ENCODE data around the gene OR2A5.
"Not testable (repeated sequence)": the region's sequence is repeated elsewhere in the genome, so short reads cannot be mapped to it uniquely, and the experiment has no call there.

Gene OR2A5

GRCh38 chr7:144032985-144033709, 15.6 kb upstream of the OR2A5 start:
- DNase-seq (ENCODE audit: low spot score) = no peak
- no peak for FAIRE-seq

GRCh38 chr7:144035385-144035784, 13.4 kb upstream of the OR2A5 start:
- DNase-seq (ENCODE audit: low spot score) = no peak
- FAIRE-seq = no peak

GRCh38 chr7:144036302-144036885, 12.4 kb upstream of the OR2A5 start:
- DNase-seq (ENCODE audit: low spot score) (no peak), FAIRE-seq (no peak)

GRCh38 chr7:144037414-144038035, 11.2 kb upstream of the OR2A5 start:
- no peak for FAIRE-seq
- no peak for DNase-seq (ENCODE audit: low spot score)

- no peak for FAIRE-seq
- no peak for DNase-seq (ENCODE audit: low spot score)
These were observed 9.9 kb upstream of the OR2A5 start for GRCh38 chr7:144038887-144039286.

GRCh38 chr7:144049491-144049890, 743 bp downstream of the OR2A5 start:
- FAIRE-seq = no peak
- DNase-seq (ENCODE audit: low spot score) = no peak

- no peak for FAIRE-seq
- no peak for DNase-seq (ENCODE audit: low spot score)
These were observed 1.3 kb downstream of the OR2A5 start for GRCh38 chr7:144050093-144050492.

GRCh38 chr7:144050884-144051283, 2.1 kb downstream of the OR2A5 start:
- not testable (repeated sequence) for DNase-seq (ENCODE audit: low spot score); FAIRE-seq

- peak; percentile 43 for FAIRE-seq
- DNase-seq (ENCODE audit: low spot score) = peak; percentile 72
These were observed 9.2 kb downstream of the OR2A5 start for GRCh38 chr7:144057954-144058353.

- DNase-seq (ENCODE audit: low spot score) (no peak), FAIRE-seq (no peak)
These were observed 15.0 kb downstream of the OR2A5 start for GRCh38 chr7:144063710-144064109.

- DNase-seq (ENCODE audit: low spot score) (no peak), FAIRE-seq (no peak)
These were observed 20.8 kb downstream of the OR2A5 start, which contains the start of gene OR2A25 for GRCh38 chr7:144069511-144069910. OR2A25 (plus strand) TSS chr7:144069811; CDS start chr7:144074220, 4,409 bp downstream.

GRCh38 chr7:144069953-144070352, 21.2 kb downstream of the OR2A5 start:
- no peak for FAIRE-seq
- DNase-seq (ENCODE audit: low spot score) = no peak

- no peak for FAIRE-seq
- no peak for DNase-seq (ENCODE audit: low spot score)
These were observed 25.6 kb downstream of the OR2A5 start for GRCh38 chr7:144074374-144074773.

- no peak for FAIRE-seq
- DNase-seq (ENCODE audit: low spot score) = no peak
These were observed 37.2 kb downstream of the OR2A5 start, which contains the start of gene OR2A12 for GRCh38 chr7:144085978-144086377. OR2A12 (plus strand) TSS chr7:144086278; CDS start chr7:144095108, 8,830 bp downstream.

- FAIRE-seq (no peak), DNase-seq (ENCODE audit: low spot score) (no peak)
These were observed 38.0 kb downstream of the OR2A5 start for GRCh38 chr7:144086730-144087129.

- no peak for DNase-seq (ENCODE audit: low spot score)
- FAIRE-seq = no peak
These were observed 38.5 kb downstream of the OR2A5 start for GRCh38 chr7:144087230-144087629.

- no peak for FAIRE-seq
- no peak for DNase-seq (ENCODE audit: low spot score)
These were observed 41.9 kb downstream of the OR2A5 start for GRCh38 chr7:144090667-144091066.

GRCh38 chr7:144098776-144099175, 50.0 kb downstream of the OR2A5 start:
- FAIRE-seq (no peak), DNase-seq (ENCODE audit: low spot score) (no peak)

GRCh38 chr7:144100607-144101006, 51.9 kb downstream of the OR2A5 start:
- FAIRE-seq (no peak), DNase-seq (ENCODE audit: low spot score) (no peak)

GRCh38 chr7:144102041-144102440, 53.3 kb downstream of the OR2A5 start:
- FAIRE-seq (no peak), DNase-seq (ENCODE audit: low spot score) (no peak)

GRCh38 chr7:144105211-144105610, 56.5 kb downstream of the OR2A5 start:
- DNase-seq (ENCODE audit: low spot score) (no peak), FAIRE-seq (no peak)

Data from RCC 7860 (cell line).